T47D (cell line): ENCODE data around the gene ST3GAL6.

ENCODE experiments used
- DNase-seq, 2 experiments: peaks; one replicate each; pipeline versions ENCODE4 v3.0.0 to v3.0.0-alpha.2; 2011 to 2012; ENCODE audit warnings: low read depth in 1 of 2, low spot score in 1 of 2
- JUND ChIP-seq: IDR thresholded peaks from 2 replicates; pipeline ENCODE4 v1.6.1; 2012; ENCODE audit warnings: low read depth
- in situ Hi-C: cut with HindIII; loops from 2 replicates; pipeline ENCODE4 v1.10.0; 2016; ENCODE audit warnings: low sequenced_read_pairs, low pct_unique_long_range_greater_than_20kb

Gene ST3GAL6

DNA sequence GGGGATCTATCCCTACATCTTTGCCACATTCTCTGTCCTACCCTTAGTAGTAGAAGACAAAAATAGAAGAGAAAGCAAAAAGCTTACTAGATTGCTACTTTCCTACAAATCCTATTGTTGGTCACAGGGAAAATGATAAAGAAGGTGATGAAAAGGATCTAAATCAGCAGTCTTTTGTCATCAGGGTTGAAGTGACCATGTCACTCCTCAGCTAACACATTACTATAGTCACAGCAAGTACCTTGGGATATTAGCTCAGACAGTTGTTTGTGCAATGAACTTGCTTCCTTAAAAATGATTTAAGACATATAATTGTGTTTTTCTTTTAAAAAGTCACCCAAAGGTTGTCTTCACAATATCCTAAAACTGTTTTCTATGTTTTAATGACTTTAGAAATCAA, 6.3 kb downstream of the ST3GAL6 start:
- DNase-seq = no peak
- TF ChIP-seq JUND = no peak
- in situ Hi-C loops = no loop called here

GRCh38 chr3:98770261-98771039, 7.3 kb downstream of the ST3GAL6 start:
- TF ChIP-seq JUND = no peak
- peak in 1 of 2 experiments; percentile 27 for DNase-seq
- in situ Hi-C loops = no loop called here

- DNase-seq = no peak
- TF ChIP-seq JUND = no peak
- in situ Hi-C loops = no loop called here
Measured at GRCh38 chr3:98772022-98772421, 8.9 kb downstream of the ST3GAL6 start.

GRCh38 chr3:98775459-98776139, 12.5 kb downstream of the ST3GAL6 start:
- TF ChIP-seq JUND = no peak
- in situ Hi-C loops = no loop called here
- DNase-seq = no peak

DNA sequence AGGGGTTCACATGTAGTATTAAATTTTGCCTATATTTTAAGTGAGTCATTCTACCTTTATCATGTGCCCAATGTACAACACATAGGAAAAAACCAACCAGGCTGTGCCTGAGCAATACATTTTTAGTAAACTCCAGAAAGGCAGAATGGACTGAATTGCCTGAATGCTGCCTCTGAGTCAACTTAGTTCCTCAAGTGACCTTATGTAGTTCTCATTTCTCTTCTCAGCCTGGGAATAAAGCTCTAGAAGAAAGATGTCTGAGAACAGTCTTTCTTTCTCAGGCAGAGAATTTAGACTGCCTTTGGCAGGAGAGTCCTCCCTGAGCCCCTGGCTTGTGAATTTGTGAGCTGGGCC, 13.0 kb downstream of the ST3GAL6 start:
- TF ChIP-seq JUND = no peak
- in situ Hi-C loops = no loop called here
- DNase-seq = no peak

- in situ Hi-C loops = no loop called here
- no peak for TF ChIP-seq JUND
Measured at GRCh38 chr3:98777286-98777685, 14.1 kb downstream of the ST3GAL6 start.

DNA sequence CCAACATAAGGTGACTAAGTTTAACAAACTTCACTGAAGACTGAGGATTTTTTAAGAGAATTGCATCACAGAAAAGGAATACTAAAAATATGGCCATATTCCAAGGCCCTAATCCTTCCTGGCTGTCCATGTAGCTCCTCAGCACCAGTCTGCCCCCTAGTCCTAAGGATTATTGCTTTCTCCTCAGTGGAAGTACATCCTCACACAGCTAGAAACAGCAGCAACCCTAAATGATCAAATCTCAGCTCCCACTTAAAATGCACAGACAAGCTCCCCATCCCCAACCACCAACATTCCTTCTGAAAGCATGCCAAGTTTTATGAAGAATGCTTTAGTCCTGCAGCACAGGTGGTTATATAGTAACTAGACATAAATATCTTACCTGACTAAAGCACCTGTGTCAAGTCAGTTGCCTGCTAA, 14.7 kb downstream of the ST3GAL6 start:
- in situ Hi-C loops = no loop called here
- TF ChIP-seq JUND = no peak
- no peak for DNase-seq

More at GRCh38 chr3:98777286-98777685, 14.1 kb downstream of the ST3GAL6 start:
- DNase-seq = peak; percentile 9 to 73

DNA sequence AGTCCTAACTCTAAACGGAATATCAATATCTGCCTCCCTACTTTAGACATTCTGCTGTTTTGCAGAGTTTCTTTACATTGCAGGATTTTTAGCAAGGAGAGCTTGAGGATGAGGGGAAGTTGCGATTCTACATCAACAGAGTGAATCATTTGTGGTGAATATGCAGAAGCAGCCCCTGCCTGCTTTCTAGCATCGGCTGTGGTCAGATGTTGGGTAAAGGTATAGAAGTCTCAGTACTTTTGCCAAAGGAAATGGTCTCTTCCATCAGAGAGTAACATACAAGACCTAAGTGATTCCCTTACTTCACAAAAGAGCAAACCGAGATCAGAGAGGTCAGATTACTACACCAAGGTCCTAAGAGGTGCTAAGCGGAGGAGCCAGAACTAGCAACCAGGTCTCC, 15.2 kb downstream of the ST3GAL6 start:
- TF ChIP-seq JUND = no peak
- no peak for DNase-seq
- in situ Hi-C loops = no loop called here

DNA sequence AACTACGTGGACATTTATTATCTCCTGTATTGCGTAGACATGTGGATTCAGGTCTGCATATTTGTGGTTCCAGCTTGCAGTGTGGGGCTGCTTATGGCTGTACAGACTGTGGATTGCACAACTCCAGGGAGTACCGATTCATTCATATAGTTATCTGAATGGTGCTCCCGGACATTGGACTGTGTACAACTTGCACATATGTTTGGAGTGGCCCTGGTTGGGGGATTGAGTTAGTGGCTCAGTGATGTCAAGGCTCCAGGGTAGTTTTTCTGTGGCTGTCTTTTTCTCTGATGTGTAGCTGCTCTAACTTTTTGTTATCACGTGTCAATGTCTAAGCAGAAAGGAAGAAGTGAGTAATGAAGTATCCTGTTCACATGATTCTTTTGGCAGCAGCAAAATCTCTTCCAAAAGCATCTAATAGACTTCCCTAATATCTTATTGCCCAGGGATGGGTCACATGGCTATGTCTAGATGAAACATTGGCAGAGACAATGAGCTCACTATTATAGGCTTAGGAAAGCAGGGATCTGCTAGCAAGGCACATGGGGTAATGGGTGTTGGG, 15.8 kb downstream of the ST3GAL6 start:
- in situ Hi-C loops = no loop called here
- no peak for TF ChIP-seq JUND
- DNase-seq = no peak

DNA sequence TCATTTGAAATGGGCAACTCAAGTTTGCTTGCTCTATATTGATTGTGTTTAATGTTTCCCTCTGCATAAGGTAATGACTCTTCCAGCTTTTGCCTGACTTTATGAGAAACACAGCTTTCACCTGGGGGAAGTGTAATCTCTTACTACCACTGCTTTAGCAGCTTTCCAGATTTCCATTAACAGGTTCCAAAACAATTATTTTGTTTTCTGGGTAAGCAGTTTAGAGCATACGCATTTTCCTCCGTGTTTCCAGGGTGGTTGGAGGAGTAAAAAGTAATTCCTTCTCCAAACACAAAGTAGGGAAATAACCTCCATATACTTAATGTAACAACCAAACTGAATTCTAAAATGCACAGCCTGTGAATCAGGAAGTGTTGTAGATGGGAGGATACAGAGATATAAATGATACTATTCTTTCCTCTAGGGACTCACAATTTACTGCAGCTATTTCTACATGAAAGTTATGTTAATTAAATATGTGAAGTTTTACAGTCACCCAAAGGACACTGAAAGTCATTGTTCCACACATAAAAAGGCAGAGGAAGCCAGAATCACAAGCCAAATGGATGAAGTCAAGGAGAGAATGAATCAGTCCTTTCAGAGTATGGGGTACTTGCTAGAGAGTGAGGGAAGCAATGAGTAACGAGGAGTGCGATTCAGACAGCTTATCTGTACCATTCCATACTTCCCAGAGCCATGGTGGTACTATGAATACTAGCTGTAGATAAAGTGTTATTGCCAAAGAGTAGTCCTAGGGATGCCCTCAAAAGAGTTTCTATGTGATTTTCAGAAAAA, 16.6 kb downstream of the ST3GAL6 start:
- in situ Hi-C loops = no loop called here
- TF ChIP-seq JUND = no peak
- DNase-seq = no peak

- in situ Hi-C loops = no loop called here
- TF ChIP-seq JUND = no peak
- DNase-seq = no peak
Measured at GRCh38 chr3:98780343-98780742, 17.2 kb downstream of the ST3GAL6 start.

DNA sequence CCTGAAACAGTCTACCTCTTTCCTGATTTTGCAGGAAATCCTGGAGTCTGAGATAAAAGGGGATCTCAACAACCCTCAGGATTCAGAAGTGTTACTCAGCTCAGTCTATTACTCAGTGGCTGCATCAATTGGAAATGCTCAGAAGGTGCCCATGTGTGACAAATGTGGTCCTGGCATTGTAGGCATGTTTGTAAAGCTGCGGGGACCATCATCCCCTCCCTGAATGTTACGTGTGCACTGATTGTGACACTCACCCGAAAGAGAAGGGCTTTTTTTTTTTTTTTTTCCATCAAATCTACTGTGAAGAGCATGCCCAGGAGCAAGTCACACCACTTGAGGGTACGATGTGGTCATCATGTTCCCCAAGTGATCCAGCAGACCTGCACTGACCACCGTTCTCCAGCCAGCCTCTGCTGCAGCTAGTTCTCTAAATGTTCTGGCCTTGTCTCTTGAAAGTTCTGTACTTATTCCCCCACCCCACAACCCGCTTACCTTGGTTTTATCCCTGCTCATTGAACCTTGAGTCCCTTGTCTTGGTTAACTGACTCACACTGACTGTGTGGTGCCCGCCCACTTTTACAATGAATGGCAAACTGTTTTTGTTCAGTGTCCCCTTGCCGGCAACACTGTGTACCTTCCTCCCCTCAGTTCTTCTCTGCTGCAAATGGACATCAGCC, 19.8 kb downstream of the ST3GAL6 start:
- TF ChIP-seq JUND = no peak
- DNase-seq = no peak
- in situ Hi-C loops = no loop called here
